ENCODE data around the gene SLC35G1. TPM values are rescaled to one million over a fixed set of nuclear protein-coding genes. Genes with fewer than 3 reads are reported as not detected.

The SLC35G1 gene
- total RNA-seq, 4 donors from 2014 or later: 2.5 to 7.5 (median 4.3) TPM

GRCh38 chr10:93926613-93927012 lies 32.8 kb downstream of the SLC35G1 start:
- no peaks in the 10 kb centered on the region for H3K9me3 ChIP-seq
- TF ChIP-seq POLR2A (IDR thresholded peaks at IDR 0.05) (no peak), EP300 (IDR thresholded peaks at IDR 0.05) (no peak)
- TF ChIP-seq, protein P1, sequence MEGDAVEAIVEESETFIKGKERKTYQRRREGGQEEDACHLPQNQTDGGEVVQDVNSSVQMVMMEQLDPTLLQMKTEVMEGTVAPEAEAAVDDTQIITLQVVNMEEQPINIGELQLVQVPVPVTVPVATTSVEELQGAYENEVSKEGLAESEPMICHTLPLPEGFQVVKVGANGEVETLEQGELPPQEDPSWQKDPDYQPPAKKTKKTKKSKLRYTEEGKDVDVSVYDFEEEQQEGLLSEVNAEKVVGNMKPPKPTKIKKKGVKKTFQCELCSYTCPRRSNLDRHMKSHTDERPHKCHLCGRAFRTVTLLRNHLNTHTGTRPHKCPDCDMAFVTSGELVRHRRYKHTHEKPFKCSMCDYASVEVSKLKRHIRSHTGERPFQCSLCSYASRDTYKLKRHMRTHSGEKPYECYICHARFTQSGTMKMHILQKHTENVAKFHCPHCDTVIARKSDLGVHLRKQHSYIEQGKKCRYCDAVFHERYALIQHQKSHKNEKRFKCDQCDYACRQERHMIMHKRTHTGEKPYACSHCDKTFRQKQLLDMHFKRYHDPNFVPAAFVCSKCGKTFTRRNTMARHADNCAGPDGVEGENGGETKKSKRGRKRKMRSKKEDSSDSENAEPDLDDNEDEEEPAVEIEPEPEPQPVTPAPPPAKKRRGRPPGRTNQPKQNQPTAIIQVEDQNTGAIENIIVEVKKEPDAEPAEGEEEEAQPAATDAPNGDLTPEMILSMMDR (IDR thresholded peaks at IDR 0.05): no peak

DNA sequence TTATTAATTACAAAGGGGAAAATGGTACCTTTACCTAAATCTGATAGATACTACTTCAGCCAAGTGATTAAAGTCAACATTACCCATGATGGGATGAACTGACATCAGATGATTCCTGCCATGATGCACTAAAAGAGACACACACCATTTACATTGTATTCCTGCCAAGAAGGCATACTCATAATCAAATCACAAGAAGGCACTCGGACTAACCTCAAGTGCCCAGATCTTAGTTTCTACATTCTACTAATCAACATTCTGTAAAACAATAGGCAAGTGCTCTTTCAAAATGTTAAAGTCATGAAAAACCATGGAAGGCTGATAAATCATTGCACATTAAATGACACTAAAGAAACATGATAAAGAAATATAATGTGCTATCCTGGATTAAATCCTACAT lies 44.4 kb downstream of the SLC35G1 start:
- H3K9me3 ChIP-seq: peaks cover 0 to 8% (median 0%) of the 10 kb centered on the region in 4 donors
- no peak overlapping the region for H3K4me3 ChIP-seq
- no peaks in the 10 kb centered on the region for H3K27me3 ChIP-seq
- DNase-seq (ENCODE audit: low spot score in 2 of 2): no peak
- H3K4me1 ChIP-seq: peaks cover 0 to 5% (median 0%) of the 10 kb centered on the region in 4 donors
- H3K27ac ChIP-seq: no peak overlapping the region
- 90 to 92% methylated on average over 1 of the region's 1 CpG for WGBS, 2 donors
- no peak for TF ChIP-seq POLR2A (IDR thresholded peaks at IDR 0.05)
- TF ChIP-seq EP300 (IDR thresholded peaks at IDR 0.05): no peak
- TF ChIP-seq, protein P1 (IDR thresholded peaks at IDR 0.05): no peak
- H3K36me3 ChIP-seq: no peaks in the 10 kb centered on the region

More at GRCh38 chr10:93926613-93927012, 32.8 kb downstream of the SLC35G1 start:
- no peaks in the 10 kb centered on the region for H3K4me1 ChIP-seq
- WGBS, 2 donors: 94 to 97% methylated on average over 1 of the region's 1 CpG
- H3K36me3 ChIP-seq: no peaks in the 10 kb centered on the region
- no peak for DNase-seq (ENCODE audit: low spot score in 2 of 2)
- no peaks in the 10 kb centered on the region for H3K27me3 ChIP-seq
- H3K27ac ChIP-seq: no peak overlapping the region
- no peak overlapping the region for H3K4me3 ChIP-seq

GRCh38 chr10:93940881-93941280 lies 47.1 kb downstream of the SLC35G1 start:
- DNase-seq (ENCODE audit: low spot score in 2 of 2): no peak
- TF ChIP-seq, protein P1 (IDR thresholded peaks at IDR 0.05): no peak
- TF ChIP-seq POLR2A (IDR thresholded peaks at IDR 0.05): no peak
- TF ChIP-seq EP300 (IDR thresholded peaks at IDR 0.05): no peak
- 69 to 86% methylated on average over 6 of the region's 6 CpGs for WGBS, 2 donors

GRCh38 chr10:93941606-93942005 lies 47.8 kb downstream of the SLC35G1 start:
- TF ChIP-seq EP300 (IDR thresholded peaks at IDR 0.05): no peak
- no peak for TF ChIP-seq POLR2A (IDR thresholded peaks at IDR 0.05)
- TF ChIP-seq, protein P1 (IDR thresholded peaks at IDR 0.05): no peak
- no peak for DNase-seq (ENCODE audit: low spot score in 2 of 2)
- WGBS, 2 donors: 60 to 63% methylated on average over 7 of the region's 7 CpGs
- peaks cover 0 to 18% (median 0%) of the 10 kb centered on the region in 4 donors for H3K4me1 ChIP-seq
- no peaks in the 10 kb centered on the region for H3K9me3 ChIP-seq
- no peaks in the 10 kb centered on the region for H3K27me3 ChIP-seq
- H3K4me3 ChIP-seq: no peak overlapping the region
- H3K27ac ChIP-seq: no peak overlapping the region
- no peaks in the 10 kb centered on the region for H3K36me3 ChIP-seq

More at GRCh38 chr10:93940881-93941280, 47.1 kb downstream of the SLC35G1 start:
- no peak overlapping the region for H3K4me3 ChIP-seq
- peaks cover 0 to 10% (median 0%) of the 10 kb centered on the region in 4 donors for H3K4me1 ChIP-seq
- H3K27me3 ChIP-seq: no peaks in the 10 kb centered on the region
- no peaks in the 10 kb centered on the region for H3K9me3 ChIP-seq
- no peaks in the 10 kb centered on the region for H3K36me3 ChIP-seq
- no peak overlapping the region for H3K27ac ChIP-seq

- H3K36me3 ChIP-seq: no peaks in the 10 kb centered on the region
- H3K4me1 ChIP-seq: peaks cover 0 to 21% (median 0%) of the 10 kb centered on the region in 4 donors
- H3K9me3 ChIP-seq: no peaks in the 10 kb centered on the region
- no peak for DNase-seq (ENCODE audit: low spot score in 2 of 2)
- 37 to 41% methylated on average over 4 of the region's 4 CpGs for WGBS, 2 donors
- no peaks in the 10 kb centered on the region for H3K27me3 ChIP-seq
- no peak overlapping the region for H3K27ac ChIP-seq
- no peak overlapping the region for H3K4me3 ChIP-seq
- TF ChIP-seq EP300 (IDR thresholded peaks at IDR 0.05): no peak
- TF ChIP-seq POLR2A (IDR thresholded peaks at IDR 0.05): no peak
- TF ChIP-seq, protein P1 (IDR thresholded peaks at IDR 0.05): no peak
Observed at GRCh38 chr10:93945819-93946218, 52.0 kb downstream of the SLC35G1 start.
